ENCODE data around the gene NSF. TPM values are rescaled to one million over a fixed set of nuclear protein-coding genes. Genes with fewer than 3 reads are reported as not detected.

The NSF gene
- total and polyA plus RNA-seq, 10 of the 15 experiments (the other 5 are each of a cell fraction or from before 2014, with no cell fraction given) = 6.8 to 25.6 (median 16.8) TPM

- TF ChIP-seq, protein P1, sequence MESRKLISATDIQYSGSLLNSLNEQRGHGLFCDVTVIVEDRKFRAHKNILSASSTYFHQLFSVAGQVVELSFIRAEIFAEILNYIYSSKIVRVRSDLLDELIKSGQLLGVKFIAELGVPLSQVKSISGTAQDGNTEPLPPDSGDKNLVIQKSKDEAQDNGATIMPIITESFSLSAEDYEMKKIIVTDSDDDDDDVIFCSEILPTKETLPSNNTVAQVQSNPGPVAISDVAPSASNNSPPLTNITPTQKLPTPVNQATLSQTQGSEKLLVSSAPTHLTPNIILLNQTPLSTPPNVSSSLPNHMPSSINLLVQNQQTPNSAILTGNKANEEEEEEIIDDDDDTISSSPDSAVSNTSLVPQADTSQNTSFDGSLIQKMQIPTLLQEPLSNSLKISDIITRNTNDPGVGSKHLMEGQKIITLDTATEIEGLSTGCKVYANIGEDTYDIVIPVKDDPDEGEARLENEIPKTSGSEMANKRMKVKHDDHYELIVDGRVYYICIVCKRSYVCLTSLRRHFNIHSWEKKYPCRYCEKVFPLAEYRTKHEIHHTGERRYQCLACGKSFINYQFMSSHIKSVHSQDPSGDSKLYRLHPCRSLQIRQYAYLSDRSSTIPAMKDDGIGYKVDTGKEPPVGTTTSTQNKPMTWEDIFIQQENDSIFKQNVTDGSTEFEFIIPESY (IDR thresholded peaks at IDR 0.05) = no peak
These were observed 148.1 kb downstream of the NSF start (continued) for GRCh38 chr17:46738544-46738943.

GRCh38 chr17:46739982-46740381 lies 149.5 kb downstream of the NSF start:
- Histone ChIP-seq H3K4me2 (ENCODE audit: control insufficient read depth, insufficient read depth) (no peak overlapping the region), H3K9me3 (replicated peaks; ENCODE audit: control insufficient read depth, insufficient read depth, low read length) (no peaks in the 10 kb centered on the region), H3K79me2 (ENCODE audit: control insufficient read depth, insufficient read depth, low read length) (no peaks in the 10 kb centered on the region), H3K27ac (ENCODE audit: control insufficient read depth, insufficient read depth) (no peak overlapping the region), H3K9ac (ENCODE audit: control insufficient read depth, insufficient read depth, low read length) (no peak overlapping the region), H2AFZ (ENCODE audit: control insufficient read depth, low read depth, low read length) (no peak overlapping the region), H3K36me3 (ENCODE audit: control insufficient read depth in 2 of 2, insufficient read depth in 2 of 2, low read length in 1 of 2) (no peaks in the 10 kb centered on the region), H3K4me3 (no peak overlapping the region), H4K20me1 (ENCODE audit: control insufficient read depth, insufficient read depth) (no peaks in the 10 kb centered on the region), H3K4me1 (ENCODE audit: control insufficient read depth, insufficient read depth, low read length) (peaks cover 4% of the 10 kb centered on the region; the same call in 1 of the 2 replicates), H3K27me3 (replicated peaks in 1 of 2; ENCODE audit: control insufficient read depth in 2 of 2, insufficient read depth in 2 of 2, low read length in 1 of 2) (no peaks in the 10 kb centered on the region)
- FAIRE-seq = no peak
- ChIA-PET POLR2A (no interaction called here), SMC1A (ENCODE audit: uncharacterized antibody, unreplicated experiment) (interaction anchor here (1.0 kb wide), 1 partner anchor 13 kb away, joined by 3 read pairs; no protein-coding TSS in a partner anchor), RAD21 (ENCODE audit: unreplicated experiment) (no interaction called here), CTCF (no interaction called here)
- no TSS peak for BruUV-seq (replicated peaks)
- DNase-seq (ENCODE audit: low read depth, low spot score) = no peak
- in situ Hi-C loops (cut with MboI) = no loop called here
- no peak for ATAC-seq
- no peak for TF ChIP-seq ZBTB40 (IDR thresholded peaks at IDR 0.05; ENCODE audit: borderline replicate concordance)
- TF ChIP-seq, protein P2, sequence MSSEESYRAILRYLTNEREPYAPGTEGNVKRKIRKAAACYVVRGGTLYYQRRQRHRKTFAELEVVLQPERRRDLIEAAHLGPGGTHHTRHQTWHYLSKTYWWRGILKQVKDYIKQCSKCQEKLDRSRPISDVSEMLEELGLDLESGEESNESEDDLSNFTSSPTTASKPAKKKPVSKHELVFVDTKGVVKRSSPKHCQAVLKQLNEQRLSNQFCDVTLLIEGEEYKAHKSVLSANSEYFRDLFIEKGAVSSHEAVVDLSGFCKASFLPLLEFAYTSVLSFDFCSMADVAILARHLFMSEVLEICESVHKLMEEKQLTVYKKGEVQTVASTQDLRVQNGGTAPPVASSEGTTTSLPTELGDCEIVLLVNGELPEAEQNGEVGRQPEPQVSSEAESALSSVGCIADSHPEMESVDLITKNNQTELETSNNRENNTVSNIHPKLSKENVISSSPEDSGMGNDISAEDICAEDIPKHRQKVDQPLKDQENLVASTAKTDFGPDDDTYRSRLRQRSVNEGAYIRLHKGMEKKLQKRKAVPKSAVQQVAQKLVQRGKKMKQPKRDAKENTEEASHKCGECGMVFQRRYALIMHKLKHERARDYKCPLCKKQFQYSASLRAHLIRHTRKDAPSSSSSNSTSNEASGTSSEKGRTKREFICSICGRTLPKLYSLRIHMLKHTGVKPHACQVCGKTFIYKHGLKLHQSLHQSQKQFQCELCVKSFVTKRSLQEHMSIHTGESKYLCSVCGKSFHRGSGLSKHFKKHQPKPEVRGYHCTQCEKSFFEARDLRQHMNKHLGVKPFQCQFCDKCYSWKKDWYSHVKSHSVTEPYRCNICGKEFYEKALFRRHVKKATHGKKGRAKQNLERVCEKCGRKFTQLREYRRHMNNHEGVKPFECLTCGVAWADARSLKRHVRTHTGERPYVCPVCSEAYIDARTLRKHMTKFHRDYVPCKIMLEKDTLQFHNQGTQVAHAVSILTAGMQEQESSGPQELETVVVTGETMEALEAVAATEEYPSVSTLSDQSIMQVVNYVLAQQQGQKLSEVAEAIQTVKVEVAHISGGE (CRISPR knock-in tag; IDR thresholded peaks at IDR 0.05) = no peak
- TF ChIP-seq STAT3 (IDR thresholded peaks at IDR 0.05; ENCODE audit: low read depth, low read length) = no peak
- TF ChIP-seq EGR1 (IDR thresholded peaks at IDR 0.05; ENCODE audit: borderline replicate concordance in 1 of 2, low read depth in 2 of 2, low read length in 2 of 2) = no peak
- no peak for TF ChIP-seq NBN (IDR thresholded peaks at IDR 0.05)
- no peak for TF ChIP-seq TBL1XR1 (IDR thresholded peaks at IDR 0.05; ENCODE audit: low read depth, low read length)
- intact Hi-C loops (cut with micrococcal nuclease; ENCODE audit: unreplicated experiment) = no loop called here

All from GM12878 (cell line).